WERI-Rb-1 (cell line): ENCODE results near the gene P3H2.
"Not testable (repeated sequence)": the region's sequence is repeated elsewhere in the genome, so short reads cannot be mapped to it uniquely, and the experiment has no call there.

ENCODE experiments used
- DNase-seq: peaks from one replicate; pipeline ENCODE4 v3.0.0-alpha.2; 2020
- H3K27ac ChIP-seq: fragments of 250-450 bp; sonication (Bioruptor Pico); 2 replicates; pipeline ENCODE4 v1.5.1; 2020; ENCODE audit warnings: mild to moderate bottlenecking, moderate library complexity
- H3K27me3 ChIP-seq: fragments of 250-450 bp; sonication (Bioruptor Pico); 2 replicates; pipeline ENCODE4 v1.5.1; 2021; ENCODE audit warnings: mild to moderate bottlenecking, low read depth, moderate library complexity; ENCODE audit not compliant: insufficient read depth, severe bottlenecking
- H3K36me3 ChIP-seq: fragments of 250-450 bp; sonication (Bioruptor Pico); 2 replicates; pipeline ENCODE4 v1.5.1; 2020; ENCODE audit warnings: mild to moderate bottlenecking, moderate library complexity
- H3K4me3 ChIP-seq: 2 replicates; pipeline ENCODE4 v1.5.1; 2011; ENCODE audit warnings: low read depth, mild to moderate bottlenecking, control low read depth, low read length
- H3K9me3 ChIP-seq: fragments of 250-450 bp; sonication (Bioruptor Pico); 2 replicates; pipeline ENCODE4 v1.5.1; 2021; ENCODE audit warnings: mild to moderate bottlenecking, moderate library complexity; ENCODE audit not compliant: severe bottlenecking
- TF ChIP-seq, protein P1 (sequence below): IDR thresholded peaks from 2 replicates; pipeline ENCODE4 v1.5.1; 2011; ENCODE audit warnings: low read depth, mild to moderate bottlenecking, control low read depth, inconsistent platforms, low read length

The P3H2 gene

DNA sequence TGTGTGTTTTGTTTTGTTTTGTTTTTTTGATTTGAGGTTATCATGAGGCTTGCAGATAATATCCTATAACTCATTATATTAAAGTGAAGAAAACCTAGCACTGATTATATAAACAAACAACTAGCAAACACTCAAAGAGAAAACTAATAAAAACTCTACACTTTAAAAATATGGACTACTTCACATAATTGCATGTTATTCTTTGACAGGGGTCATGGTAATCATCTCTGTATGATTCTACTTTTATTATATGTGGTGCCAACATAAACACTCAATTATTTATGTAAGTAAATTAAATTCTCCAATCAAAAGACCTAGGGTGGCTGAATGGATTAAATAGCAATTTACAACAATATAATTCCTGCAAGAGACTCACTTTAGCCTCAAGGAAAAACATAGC, 44.6 kb upstream of the P3H2 start:
- H3K27ac ChIP-seq = no peak overlapping the region
- H3K4me3 ChIP-seq = no peak overlapping the region
- no peaks in the 10 kb centered on the region for H3K27me3 ChIP-seq
- DNase-seq = no peak
- H3K9me3 ChIP-seq = no peaks in the 10 kb centered on the region
- TF ChIP-seq, protein P1, sequence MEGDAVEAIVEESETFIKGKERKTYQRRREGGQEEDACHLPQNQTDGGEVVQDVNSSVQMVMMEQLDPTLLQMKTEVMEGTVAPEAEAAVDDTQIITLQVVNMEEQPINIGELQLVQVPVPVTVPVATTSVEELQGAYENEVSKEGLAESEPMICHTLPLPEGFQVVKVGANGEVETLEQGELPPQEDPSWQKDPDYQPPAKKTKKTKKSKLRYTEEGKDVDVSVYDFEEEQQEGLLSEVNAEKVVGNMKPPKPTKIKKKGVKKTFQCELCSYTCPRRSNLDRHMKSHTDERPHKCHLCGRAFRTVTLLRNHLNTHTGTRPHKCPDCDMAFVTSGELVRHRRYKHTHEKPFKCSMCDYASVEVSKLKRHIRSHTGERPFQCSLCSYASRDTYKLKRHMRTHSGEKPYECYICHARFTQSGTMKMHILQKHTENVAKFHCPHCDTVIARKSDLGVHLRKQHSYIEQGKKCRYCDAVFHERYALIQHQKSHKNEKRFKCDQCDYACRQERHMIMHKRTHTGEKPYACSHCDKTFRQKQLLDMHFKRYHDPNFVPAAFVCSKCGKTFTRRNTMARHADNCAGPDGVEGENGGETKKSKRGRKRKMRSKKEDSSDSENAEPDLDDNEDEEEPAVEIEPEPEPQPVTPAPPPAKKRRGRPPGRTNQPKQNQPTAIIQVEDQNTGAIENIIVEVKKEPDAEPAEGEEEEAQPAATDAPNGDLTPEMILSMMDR = no peak
- no peaks in the 10 kb centered on the region for H3K36me3 ChIP-seq

DNA sequence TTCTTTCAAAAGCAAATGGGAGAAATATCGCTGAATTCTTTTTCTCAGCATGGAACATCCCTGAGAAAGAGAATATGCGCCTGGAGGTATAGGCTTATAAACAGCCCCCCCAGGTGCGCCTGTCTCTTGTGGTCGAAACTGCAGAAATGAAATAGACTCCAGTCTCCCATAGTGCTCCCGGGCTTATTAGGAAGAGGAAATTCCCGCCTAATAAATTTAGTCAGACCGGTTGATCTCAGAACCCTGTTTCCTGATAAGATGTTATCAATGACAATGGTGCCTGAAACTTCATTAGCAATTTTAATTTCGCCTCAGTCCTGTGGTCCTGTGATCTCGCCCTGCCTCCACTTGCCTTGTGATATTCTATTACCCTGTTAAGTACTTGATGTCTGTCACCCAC, 41.3 kb upstream of the P3H2 start:
- not testable (repeated sequence) for H3K4me3 ChIP-seq, H3K36me3 ChIP-seq, H3K9me3 ChIP-seq, H3K27me3 ChIP-seq, DNase-seq, H3K27ac ChIP-seq

DNA sequence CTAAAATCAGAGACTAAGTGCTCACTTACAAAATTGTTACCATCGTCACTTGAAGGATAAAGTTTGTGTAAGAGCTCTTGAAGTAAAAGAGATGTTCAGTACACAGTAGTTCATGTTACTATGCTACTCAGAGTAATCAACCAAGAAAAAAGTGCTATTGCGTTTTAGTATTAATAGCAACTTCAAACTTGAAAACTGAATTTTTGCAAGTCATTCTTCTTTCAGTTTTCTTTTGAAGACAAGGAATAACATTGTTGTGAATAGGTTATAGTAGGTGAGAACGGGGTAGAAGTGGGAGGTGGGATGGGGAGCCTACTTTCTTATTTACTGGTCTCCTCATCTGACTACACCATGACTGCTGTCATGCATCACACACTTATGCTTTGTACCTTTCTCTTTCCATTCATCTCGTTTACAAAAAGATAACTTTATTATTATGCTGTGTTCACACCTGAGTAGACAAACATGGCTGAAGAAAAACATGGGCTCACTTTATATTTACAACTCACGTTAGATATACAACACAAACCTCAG, 39.3 kb upstream of the P3H2 start:
- Histone ChIP-seq H3K4me3 (no peak overlapping the region), H3K36me3 (no peaks in the 10 kb centered on the region), H3K27ac (no peak overlapping the region), H3K9me3 (no peaks in the 10 kb centered on the region), H3K27me3 (no peaks in the 10 kb centered on the region)
- no peak for DNase-seq
- TF ChIP-seq, protein P1 = no peak

DNA sequence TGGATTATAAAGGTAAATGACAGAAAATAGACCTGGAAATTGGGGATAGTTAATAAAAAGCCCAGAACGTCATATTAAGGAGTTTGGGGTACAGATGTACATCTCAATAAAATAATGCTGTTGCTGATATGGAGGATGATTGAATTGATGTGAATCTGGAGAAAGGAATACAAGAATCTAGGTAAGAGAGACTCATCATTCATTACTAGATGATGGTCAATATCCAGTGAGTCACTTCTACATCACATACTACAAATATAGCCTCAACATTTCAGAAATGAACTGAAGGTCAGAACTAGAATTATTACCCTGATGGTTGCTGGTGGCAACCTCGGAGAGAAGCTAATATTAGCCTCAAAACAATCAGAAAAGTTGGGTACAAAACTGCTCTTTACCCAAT, 37.6 kb upstream of the P3H2 start:
- no peaks in the 10 kb centered on the region for H3K9me3 ChIP-seq
- H3K4me3 ChIP-seq = no peak overlapping the region
- no peak overlapping the region for H3K27ac ChIP-seq
- no peaks in the 10 kb centered on the region for H3K27me3 ChIP-seq
- TF ChIP-seq, protein P1 = no peak
- DNase-seq = no peak
- no peaks in the 10 kb centered on the region for H3K36me3 ChIP-seq

DNA sequence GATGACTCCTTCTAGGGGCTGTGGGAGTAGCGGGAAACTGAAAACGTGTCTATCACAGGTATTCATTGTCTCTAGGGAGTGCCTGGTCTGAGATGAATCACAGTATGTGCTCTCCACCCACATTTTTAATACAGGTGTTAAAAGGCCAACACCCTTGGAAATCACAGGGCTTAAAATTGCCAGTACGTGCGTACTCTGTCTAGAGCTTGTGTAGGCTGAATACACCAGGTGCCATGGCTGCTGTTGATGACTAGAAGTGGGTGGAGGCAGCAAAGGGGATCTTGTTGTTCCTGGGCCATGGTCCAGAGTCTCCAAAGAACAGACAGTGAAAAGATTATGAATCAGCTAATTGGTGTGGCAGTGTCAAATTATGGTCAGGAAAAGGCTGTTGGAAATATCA, 35.1 kb upstream of the P3H2 start:
- Histone ChIP-seq H3K36me3 (no peaks in the 10 kb centered on the region), H3K9me3 (no peaks in the 10 kb centered on the region), H3K27ac (no peak overlapping the region), H3K4me3 (no peak overlapping the region), H3K27me3 (no peaks in the 10 kb centered on the region)
- no peak for DNase-seq
- TF ChIP-seq, protein P1 = no peak

DNA sequence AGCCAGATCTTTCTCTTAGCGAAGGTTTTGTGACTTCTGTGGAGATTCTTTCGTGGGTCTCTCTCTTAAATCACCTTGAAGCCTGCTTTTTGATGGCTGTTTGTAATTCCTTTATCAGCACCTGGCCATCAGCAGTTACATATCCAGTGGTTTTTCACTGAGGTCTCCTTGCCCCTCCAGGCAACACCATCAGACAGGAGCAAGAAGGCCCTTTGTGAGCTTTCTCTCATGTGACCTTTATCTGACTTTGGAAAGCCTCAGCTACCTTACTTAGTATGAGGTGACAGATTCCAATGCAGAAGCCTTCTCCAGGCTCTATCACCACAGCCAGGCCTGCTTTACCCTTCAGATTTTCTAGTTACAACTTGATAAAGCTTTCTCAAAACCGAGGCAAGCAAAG, 30.0 kb upstream of the P3H2 start:
- H3K9me3 ChIP-seq = no peaks in the 10 kb centered on the region
- no peak overlapping the region for H3K4me3 ChIP-seq
- no peaks in the 10 kb centered on the region for H3K36me3 ChIP-seq
- no peaks in the 10 kb centered on the region for H3K27me3 ChIP-seq
- TF ChIP-seq, protein P1 = no peak
- H3K27ac ChIP-seq = no peak overlapping the region
- DNase-seq = no peak

DNA sequence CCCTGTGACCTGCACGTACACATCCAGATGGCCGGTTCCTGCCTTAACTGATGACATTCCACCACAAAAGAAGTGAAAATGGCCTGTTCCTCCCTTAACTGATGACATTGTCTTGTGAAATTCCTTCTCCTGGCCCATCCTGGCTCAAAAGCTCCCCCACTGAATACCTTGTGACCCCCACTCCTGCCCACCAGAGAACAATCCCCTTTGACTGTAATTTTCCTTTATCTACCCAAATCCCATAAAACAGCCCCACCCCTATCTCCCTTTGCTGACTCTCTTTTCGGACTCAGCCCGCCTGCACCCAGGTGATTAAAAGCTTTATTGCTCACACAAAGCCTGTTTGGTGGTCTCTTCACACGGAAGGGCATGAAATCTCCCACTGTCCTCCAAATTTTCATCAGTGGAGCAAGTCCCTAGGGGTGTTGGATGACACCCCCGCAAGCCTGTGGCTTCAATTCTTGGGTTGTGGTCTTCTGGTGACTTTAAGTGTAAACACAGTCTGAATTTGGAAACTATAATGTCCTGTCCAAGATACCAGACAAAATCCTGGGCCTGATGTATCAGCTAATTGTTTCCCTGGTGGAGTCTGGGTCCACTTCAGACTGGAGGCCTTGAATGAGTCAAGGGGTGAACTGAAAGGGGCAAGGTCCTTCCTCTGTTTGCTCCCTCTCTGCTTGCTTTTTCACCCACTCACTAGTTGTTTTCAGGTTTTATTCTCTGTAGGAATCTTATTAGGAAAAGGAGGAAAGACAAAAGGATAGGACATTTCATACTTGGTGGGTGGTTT, 29.3 kb upstream of the P3H2 start:
- H3K36me3 ChIP-seq, H3K27ac ChIP-seq, H3K4me3 ChIP-seq, DNase-seq, H3K27me3 ChIP-seq, H3K9me3 ChIP-seq: not testable (repeated sequence)

DNA sequence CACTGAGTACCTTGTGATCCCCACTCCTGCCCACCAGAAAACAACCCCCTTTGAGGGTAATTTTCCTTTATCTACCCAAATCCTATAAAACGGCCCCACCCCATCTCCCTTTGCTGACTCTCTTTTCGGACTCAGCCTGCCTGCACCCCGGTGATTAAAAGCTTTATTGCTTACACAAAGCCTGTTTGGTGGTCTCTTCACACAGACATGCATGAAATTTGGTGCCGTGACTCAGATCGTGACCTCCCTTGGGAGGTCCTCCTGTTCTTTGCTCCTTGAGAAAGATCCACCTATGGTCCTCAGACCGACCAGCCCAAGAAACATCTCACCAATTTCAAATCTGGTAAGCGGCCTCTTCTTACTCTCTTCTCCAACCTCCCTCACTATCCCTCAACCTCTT, 24.1 kb upstream of the P3H2 start:
- not testable (repeated sequence) for H3K27ac ChIP-seq, H3K36me3 ChIP-seq, H3K9me3 ChIP-seq, H3K27me3 ChIP-seq, H3K4me3 ChIP-seq, DNase-seq
